HepG2 (cell line): ENCODE data around the gene TMEM218.

Source experiments
- KDM2A ChIP-seq: sonication (generic); formaldehyde crosslinking; IDR thresholded peaks from 2 replicates; pipeline ENCODE4 v1.4.0; 2020; ENCODE audit warnings: low read depth, missing genetic modification reagents, borderline replicate concordance
- POLR2AphosphoS5 ChIP-seq: IDR thresholded peaks from 2 replicates; pipeline ENCODE4 v1.6.1; 2012; ENCODE audit warnings: low read depth, low read length
- ZFP36 ChIP-seq: fragments of 150-350 bp; IDR thresholded peaks from 2 replicates; pipeline ENCODE4 v1.6.1; 2018; ENCODE audit warnings: borderline replicate concordance, low read length, low read depth; ENCODE audit not compliant: partially characterized antibody
- ZFP36L1 ChIP-seq: sonication (generic); formaldehyde crosslinking; IDR thresholded peaks from 2 replicates; pipeline ENCODE4 v1.8.0; 2022; ENCODE audit warnings: mild to moderate bottlenecking, missing genetic modification reagents, moderate library complexity
- ZNF331 ChIP-seq: sonication (generic); formaldehyde crosslinking; IDR thresholded peaks from 2 replicates; pipeline ENCODE4 v1.4.0; 2020; ENCODE audit warnings: missing genetic modification reagents
- ZNF619 ChIP-seq: sonication (generic); formaldehyde crosslinking; IDR thresholded peaks from 2 replicates; pipeline ENCODE4 v1.4.0; 2020; ENCODE audit warnings: mild to moderate bottlenecking, missing genetic modification reagents
- TF ChIP-seq, protein P1 (sequence below): sonication (generic); formaldehyde crosslinking; IDR thresholded peaks from 2 replicates; pipeline ENCODE4 v1.5.1; 2020; ENCODE audit warnings: missing genetic modification reagents, mild to moderate bottlenecking, borderline replicate concordance
- TF ChIP-seq, protein P2 (sequence below): sonication (generic); formaldehyde crosslinking; IDR thresholded peaks from 2 replicates; pipeline ENCODE4 v1.5.0; 2020; ENCODE audit warnings: missing genetic modification reagents

DNA sequence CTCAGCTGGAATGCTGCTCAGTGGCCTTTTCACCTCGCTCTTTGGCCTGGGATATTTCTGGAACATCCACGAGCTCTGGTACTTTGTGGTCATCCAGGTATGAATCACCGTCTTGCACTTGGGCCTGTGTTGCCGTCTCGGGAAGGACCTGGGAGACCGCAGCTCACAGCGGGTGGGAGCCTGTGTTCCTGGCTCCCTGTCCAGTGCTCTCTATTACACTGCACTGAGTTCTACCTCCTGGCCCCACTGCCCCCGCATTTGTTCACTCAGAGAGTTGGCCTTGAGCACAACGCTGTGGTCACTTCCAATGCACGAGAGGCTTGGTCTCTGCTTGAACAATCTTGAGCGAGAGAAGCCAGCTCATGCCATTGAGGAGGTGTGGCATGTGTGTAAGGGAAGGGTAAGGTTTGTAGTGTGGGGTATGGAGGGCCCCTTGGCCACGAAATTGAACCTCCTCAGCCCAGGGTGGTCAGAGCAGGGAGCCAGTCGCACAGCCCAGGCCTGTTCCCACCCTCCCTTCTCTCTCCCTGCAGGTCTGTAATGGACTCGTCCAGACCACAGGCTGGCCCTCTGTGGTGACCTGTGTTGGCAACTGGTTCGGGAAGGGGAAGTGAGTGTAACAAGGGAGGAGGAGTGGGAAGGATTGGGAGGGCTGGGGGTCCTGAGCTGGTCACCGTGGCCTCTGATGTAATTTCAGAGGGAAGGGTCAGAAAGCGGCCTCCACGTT is 32.1 kb downstream of the TMEM218 start:
- TF ChIP-seq ZFP36L1 = no peak
- TF ChIP-seq ZFP36 = no peak
- no peak for TF ChIP-seq ZNF331 (CRISPR knock-in tag)
- no peak for TF ChIP-seq KDM2A (CRISPR knock-in tag)
- no peak for TF ChIP-seq POLR2AphosphoS5
- TF ChIP-seq, protein P1, sequence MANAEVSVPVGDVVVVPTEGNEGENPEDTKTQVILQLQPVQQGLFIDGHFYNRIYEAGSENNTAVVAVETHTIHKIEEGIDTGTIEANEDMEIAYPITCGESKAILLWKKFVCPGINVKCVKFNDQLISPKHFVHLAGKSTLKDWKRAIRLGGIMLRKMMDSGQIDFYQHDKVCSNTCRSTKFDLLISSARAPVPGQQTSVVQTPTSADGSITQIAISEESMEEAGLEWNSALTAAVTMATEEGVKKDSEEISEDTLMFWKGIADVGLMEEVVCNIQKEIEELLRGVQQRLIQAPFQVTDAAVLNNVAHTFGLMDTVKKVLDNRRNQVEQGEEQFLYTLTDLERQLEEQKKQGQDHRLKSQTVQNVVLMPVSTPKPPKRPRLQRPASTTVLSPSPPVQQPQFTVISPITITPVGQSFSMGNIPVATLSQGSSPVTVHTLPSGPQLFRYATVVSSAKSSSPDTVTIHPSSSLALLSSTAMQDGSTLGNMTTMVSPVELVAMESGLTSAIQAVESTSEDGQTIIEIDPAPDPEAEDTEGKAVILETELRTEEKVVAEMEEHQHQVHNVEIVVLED (CRISPR knock-in tag) = no peak
- no peak for TF ChIP-seq ZNF619 (CRISPR knock-in tag)
- TF ChIP-seq, protein P2, sequence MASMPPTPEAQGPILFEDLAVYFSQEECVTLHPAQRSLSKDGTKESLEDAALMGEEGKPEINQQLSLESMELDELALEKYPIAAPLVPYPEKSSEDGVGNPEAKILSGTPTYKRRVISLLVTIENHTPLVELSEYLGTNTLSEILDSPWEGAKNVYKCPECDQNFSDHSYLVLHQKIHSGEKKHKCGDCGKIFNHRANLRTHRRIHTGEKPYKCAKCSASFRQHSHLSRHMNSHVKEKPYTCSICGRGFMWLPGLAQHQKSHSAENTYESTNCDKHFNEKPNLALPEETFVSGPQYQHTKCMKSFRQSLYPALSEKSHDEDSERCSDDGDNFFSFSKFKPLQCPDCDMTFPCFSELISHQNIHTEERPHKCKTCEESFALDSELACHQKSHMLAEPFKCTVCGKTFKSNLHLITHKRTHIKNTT (CRISPR knock-in tag) = no peak
